HG02884 (cell line): ENCODE data around the gene SLC4A8.

Experiments
- ATAC-seq: cut with Tn5 transposase; IDR thresholded peaks from one replicate; pipeline ENCODE4 v1.9.1; 2021; ENCODE audit warnings: mild to moderate bottlenecking, moderate library complexity; ENCODE audit not compliant: unreplicated experiment

SLC4A8 gene

GRCh38 chr12:51549637-51550036, 125.0 kb downstream of the SLC4A8 start:
- no peak for ATAC-seq
